H54 (cell line): ENCODE results near the gene NAV3.

Experiments
- DNase-seq: peaks from one replicate; pipeline ENCODE4 v3.0.0; 2011; ENCODE audit warnings: low spot score, mixed read lengths; ENCODE audit not compliant: insufficient read length
- FAIRE-seq: peaks from 3 replicates; lab custom pipeline; 2011; peaks lifted over from hg19 to GRCh38; lab: Jason Lieb, UNC
- POLR2A ChIP-seq: IDR thresholded peaks from 2 replicates; pipeline ENCODE4 v1.6.1; 2011; ENCODE audit warnings: low read depth, mild to moderate bottlenecking, low read length

The NAV3 gene

DNA sequence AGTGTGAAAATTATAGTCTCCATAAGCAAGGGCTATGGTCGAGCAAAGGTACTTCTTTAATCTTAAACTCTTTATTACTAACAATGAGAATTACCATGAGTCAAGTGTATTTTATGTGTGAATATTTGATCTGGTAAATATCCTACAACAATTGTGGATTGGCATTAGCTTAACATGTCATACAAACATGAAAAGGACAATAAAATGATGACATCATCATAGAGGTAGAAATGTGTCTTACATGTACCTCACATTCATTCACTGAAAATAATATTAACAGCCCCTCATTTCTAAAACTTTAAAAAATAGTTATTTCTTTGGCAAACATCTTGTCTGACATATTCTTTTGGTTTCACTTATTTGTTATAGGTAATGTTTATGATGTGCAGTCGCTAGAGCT, 355.0 kb downstream of the NAV3 start:
- DNase-seq (no peak), FAIRE-seq (peak; percentile 58)
- TF ChIP-seq POLR2A = no peak

DNA sequence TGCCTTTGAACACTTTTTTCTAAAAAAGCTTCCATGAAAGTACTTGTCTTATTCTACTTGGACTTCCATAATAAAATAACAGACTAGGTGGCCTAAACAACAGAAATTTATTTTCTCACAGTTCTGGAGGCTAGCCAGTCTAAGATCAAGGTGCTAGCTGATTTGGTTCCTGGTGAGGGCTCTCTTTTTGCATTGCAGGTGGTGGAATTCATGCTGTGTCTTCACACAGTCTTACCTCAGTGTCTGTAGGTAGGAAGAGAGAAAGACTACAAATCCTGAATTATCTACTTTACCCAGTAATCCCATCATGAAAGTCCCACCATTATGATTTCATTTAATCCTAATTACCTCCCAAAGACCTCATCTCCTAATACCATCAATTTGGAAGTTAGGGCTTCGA, 356.0 kb downstream of the NAV3 start:
- no peak for TF ChIP-seq POLR2A
- DNase-seq (no peak), FAIRE-seq (no peak)

DNA sequence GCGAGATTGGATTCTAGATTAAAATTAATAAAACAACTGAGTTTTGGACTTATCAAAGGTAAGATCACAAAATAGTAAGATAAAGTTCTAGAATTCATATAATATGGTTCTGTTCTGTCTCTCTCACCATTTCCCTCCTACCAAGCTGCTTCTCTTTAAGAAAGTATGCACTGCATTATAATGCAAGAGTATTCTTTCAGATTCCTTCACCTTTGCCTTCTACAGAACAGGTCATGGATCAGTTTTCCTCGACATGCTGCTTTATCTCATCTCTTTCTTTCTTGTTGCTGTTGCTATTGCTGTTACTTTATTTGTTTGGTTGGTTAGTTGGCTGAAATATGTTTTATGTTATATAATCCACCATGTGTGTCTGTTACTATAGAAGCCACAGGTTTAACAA, 357.0 kb downstream of the NAV3 start:
- no peak for DNase-seq
- TF ChIP-seq POLR2A = no peak
- FAIRE-seq = no peak

DNA sequence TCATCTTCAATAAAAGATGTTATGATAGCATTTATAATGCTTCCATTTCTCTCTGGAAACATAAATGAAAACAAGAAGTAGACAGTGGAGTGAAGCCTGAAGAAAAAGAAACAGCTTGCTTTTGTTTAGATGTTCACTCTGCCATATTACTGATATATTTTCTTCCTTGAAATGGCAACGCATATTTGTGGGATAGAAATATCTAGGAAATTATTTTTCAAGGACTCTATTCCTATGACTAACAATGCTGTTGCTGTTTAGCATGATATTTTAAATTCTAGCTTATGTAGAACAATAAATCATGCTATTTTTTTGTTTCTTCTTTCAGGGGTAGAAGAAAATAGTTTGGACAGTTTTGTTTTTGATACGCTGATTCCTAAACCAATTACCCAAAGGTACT, 359.0 kb downstream of the NAV3 start:
- FAIRE-seq = no peak
- no peak for TF ChIP-seq POLR2A

DNA sequence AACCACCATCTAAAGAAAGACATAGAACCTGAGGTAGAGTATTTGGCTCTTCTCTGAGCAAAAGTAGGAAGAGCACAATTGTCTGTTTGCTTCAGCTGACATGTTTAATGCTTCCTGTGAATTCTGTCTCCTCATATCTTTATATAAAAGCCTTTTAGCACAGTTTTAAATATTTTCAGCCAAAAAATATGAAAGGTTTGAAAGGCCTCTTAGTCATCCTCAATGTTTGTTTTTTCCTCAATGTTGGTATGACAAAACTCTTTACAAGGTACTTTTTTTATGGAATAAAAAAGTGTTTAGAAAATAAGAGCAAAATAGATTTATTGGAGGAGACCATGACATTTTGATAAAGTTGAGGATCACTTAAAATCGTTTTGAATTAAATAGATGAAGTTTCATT, 360.9 kb downstream of the NAV3 start:
- no peak for TF ChIP-seq POLR2A

More for the DNA sequence above, 359.0 kb downstream of the NAV3 start:
- DNase-seq = no peak

DNA sequence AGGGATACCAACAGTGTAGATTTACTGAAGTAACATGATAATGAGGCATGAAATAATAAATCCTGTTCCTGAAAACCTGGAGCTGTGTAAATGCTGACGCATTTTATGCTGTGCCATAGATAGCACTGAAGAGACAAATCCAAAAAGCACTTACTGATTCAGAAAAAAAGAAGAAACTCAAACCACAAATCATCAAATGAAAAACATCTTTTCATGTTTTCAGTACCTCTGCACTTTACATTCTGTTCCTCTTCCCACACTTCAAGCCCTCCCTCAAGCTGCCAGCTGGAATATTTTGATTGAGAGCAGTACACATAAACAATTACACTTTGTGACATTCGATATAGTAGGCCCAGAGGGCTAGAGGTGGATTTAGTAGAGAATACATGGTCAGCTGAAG, 362.3 kb downstream of the NAV3 start:
- FAIRE-seq = peak; percentile 52

More for the DNA sequence above, 360.9 kb downstream of the NAV3 start:
- FAIRE-seq (no peak), DNase-seq (no peak)

DNA sequence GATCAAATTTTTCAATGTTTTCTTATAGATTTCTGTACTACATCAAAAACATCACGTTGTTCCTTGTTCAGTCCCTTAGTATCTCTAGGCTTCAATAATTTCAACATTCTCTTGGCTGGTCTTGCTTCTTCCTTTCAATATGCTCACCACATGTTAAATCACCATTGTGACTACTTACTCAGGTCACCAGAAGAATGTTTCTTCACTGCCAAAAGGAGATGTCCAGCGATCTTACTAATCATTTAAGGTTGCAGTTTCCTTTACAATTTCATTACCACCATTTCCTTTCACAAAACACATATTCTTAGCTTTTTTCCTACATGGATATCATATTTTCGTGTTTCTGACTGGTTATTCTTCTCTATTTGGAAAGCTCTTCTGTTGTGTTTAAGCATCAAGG, 363.8 kb downstream of the NAV3 start:
- peak; percentile 98 for FAIRE-seq
- no peak for TF ChIP-seq POLR2A
- DNase-seq = no peak

More for the DNA sequence above, 362.3 kb downstream of the NAV3 start:
- no peak for TF ChIP-seq POLR2A
- DNase-seq = no peak

DNA sequence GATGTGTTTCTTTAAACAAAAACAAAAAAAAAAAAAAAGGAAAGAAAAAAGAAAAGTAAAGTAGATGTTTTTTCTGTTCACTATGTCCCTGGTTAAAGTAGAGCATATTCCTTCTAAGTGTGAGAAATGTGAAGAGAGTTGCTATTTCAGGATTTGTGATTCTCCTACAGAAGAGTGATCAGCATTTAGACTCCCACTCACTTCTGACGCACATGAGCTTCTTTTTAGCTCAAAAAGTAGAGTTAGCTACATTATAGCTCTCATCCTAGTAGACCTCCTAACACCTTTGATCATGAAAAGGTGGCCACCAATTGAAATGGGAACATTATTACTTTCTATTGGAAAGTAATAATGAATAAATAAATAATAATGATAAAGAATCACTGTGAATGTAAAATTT, 368.2 kb downstream of the NAV3 start:
- FAIRE-seq = no peak

DNA sequence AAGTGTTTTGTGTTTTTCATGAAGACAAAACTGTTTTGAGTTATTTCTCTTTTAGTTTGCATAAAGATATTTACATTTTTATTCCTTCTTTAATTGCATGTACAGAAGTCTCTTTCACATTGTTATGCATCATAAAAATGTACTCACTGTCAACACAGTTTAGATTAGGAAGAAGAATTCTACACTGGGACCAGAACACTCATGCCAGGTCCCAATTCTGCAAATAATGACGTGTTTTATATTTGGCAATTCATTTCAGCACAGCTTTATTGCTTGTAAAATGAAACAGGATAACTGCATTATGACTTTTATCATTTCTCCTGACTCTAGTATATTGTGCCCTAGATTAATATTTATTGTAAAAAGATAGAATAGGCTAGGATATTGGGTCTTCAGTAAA, 369.2 kb downstream of the NAV3 start:
- DNase-seq = no peak
- FAIRE-seq = no peak
- no peak for TF ChIP-seq POLR2A

More for the DNA sequence above, 368.2 kb downstream of the NAV3 start:
- no peak for DNase-seq
- TF ChIP-seq POLR2A = no peak

DNA sequence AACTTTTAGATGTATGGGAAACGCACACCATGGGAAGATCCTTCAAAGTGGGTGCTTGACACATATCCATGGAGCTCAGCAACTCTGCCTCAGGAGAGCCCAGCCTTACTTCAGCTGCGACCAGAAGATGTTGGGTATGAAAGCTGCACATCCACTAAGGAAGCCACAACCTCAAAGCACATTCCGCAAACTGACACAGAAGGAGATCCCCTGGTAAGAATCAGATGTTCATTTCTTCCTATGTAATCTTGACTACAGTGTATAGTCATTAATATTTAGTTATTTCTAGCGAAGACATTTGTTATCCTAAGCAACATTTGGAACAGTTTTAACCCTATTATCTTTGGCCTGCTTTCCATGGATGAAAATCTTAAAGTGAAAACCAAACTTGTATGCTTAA, 374.2 kb downstream of the NAV3 start:
- no peak for TF ChIP-seq POLR2A
- DNase-seq (no peak), FAIRE-seq (no peak)

DNA sequence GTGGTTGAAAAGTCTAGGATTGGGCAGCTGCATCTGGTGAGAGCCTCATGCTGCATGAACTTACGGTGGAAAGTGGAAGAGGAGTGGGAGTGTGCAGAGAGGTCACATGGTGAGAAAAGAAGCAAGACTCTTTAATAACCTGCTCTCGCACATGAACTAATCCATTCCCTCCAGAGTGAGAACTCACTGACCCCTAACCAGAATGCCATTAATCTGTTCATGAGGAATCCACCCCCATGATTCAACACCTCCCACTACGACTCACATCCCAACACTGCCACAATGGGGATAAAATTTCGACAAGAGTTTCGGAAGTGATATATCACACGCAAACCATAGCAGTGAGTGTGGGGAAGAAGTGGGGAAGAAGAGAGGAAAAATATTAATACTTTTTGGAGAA, 377.4 kb downstream of the NAV3 start:
- DNase-seq (no peak), FAIRE-seq (peak; percentile 88)
- no peak for TF ChIP-seq POLR2A

DNA sequence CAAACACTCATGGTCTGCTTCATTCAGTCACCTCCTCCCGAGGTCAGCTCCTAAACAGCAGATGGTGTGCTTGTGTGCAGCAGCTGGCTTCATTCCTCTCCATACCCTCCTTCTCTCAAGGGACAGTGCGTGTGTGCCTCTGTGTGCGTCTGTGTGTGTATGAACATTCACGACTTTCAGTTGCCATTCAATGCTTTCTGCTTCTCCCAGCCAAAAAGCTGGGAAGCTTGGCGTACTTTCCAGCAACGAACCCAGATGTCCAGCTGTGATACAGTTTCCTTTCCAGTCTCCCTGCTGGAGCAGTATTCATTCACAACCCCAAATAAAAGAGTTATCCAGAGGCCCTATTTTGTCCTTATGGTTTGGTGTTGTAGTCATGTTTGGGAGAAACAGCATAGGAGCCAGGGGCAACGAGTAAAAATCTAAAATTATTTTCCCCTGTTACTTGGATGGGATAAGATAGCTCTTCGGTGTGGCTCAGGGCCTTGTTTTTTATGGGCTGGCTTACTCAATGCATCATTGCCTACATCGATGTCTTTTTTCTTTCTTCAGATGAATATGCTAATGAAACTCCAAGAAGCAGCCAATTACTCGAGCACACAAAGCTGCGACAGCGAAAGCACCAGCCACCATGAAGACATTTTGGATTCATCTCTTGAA, 379.3 kb downstream of the NAV3 start:
- no peak for TF ChIP-seq POLR2A
- no peak for DNase-seq
- peak; percentile 53 for FAIRE-seq

DNA sequence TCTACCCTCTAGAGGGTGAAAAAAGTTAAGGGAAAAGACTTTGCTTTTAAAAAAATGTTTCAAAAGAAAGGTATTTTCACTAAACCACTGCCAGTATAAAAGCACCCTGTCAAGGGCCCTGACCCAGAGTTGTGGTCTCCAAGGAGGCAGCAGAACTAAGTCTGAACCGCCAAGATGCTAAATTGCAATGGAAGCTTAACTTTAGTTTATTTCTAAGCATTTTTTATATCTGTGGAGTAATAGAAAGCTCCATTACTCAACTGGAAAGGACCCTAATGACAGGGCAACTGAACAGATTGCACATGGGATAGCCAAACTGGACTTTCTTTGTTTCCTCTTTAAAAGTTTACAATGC, 379.8 kb downstream of the NAV3 start:
- TF ChIP-seq POLR2A = no peak
- no peak for FAIRE-seq
- DNase-seq = no peak

DNA sequence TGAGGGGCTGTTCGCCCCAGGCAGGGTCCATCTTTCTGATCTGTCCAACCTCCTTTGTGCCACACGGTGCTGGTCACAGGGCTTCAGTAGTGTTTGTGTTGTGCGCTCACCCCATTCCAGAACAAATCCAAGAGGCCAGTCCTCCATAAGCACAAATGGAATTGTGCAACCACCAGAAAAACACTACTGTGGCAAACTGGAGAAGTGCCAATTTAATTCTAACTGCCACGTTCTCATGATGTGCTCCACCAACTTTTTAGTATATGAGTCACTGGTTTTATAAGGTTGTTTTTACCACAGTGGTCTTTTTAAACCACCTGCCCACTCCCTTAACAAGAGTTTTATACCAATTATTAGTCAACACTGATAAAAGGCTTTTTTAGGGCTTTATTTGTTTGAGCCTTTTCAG, 380.2 kb downstream of the NAV3 start:
- no peak for TF ChIP-seq POLR2A

DNA sequence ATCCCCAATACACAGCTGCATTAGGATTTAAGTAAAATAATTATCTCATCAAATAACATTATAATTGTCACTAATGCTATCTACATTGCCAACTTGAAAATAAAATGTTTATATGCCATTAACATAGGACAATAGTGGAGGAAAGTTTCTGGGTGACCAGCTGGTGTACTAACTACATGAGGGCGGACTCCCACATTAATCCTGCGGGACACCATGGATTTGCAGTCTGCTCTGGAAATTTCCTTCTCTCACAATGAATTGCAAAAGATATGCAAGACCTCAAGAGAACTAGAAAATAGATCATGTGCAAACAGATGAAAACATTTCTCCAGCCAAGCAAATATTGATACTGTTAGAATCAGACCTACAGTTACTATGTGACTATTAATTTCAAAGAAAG, 390.1 kb downstream of the NAV3 start:
- TF ChIP-seq POLR2A = no peak
- DNase-seq (no peak), FAIRE-seq (no peak)

More for the DNA sequence above, 380.2 kb downstream of the NAV3 start:
- no peak for DNase-seq
- peak; percentile 84 for FAIRE-seq

DNA sequence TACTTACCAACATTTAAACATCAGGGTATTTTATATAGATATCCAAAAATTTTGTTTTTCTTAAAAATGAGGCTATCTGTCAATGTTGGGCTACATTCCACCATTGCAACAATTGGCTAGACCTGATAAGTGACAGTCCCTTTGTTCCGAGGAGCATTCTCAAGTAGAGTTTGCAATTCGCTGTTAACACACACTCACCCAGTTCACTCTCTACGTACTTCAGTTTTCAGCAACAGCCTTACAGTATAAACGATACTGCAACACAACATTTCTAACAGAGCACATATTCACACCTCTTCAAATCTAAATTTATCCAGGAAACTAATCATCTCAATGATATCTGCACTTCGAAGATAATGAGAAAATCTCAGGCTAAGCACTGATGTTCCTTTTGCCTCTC, 393.5 kb downstream of the NAV3 start:
- no peak for FAIRE-seq
- TF ChIP-seq POLR2A = no peak
- no peak for DNase-seq

DNA sequence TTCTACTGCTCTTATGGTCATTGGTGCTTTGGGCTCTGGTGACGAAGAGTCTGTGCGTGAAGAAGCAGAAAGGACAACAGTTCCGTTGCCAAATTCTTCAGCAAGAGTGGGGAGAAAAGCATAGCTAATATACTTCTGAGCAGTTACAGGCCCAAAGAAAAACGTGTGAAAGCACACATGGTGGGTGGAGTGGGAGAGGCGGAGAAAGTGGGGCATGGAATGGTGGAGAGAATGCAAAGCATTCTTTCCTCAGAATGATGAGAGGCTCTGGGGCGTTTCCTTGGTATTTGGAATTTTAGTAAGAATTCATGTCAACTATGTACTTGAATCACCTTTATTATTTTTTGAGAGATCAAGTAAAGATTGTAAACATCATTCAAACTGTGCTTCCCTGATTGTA, 396.1 kb downstream of the NAV3 start:
- DNase-seq (no peak), FAIRE-seq (no peak)
- TF ChIP-seq POLR2A = no peak
